Mononuclear cell (primary cell): ENCODE data around the gene NEURL1. TPM values are rescaled to one million over a fixed set of nuclear protein-coding genes. Genes with fewer than 3 reads are reported as not detected.

ENCODE experiments used
- H3K27me3 ChIP-seq: 2 replicates; pipeline ENCODE4 v1.6.0; 2011; ENCODE audit warnings: low read length, control low read depth; ENCODE audit not compliant: insufficient read depth
- H3K4me1 ChIP-seq: 2 replicates; pipeline ENCODE4 v1.5.1; 2011; ENCODE audit warnings: mild to moderate bottlenecking, low read length, control low read depth; ENCODE audit not compliant: insufficient read depth
- H3K4me3 ChIP-seq: 2 replicates; pipeline ENCODE4 v1.5.1; 2011; ENCODE audit warnings: mild to moderate bottlenecking, low read length, moderate library complexity
- H3K9me3 ChIP-seq: 2 replicates; pipeline ENCODE4 v1.5.1; 2011; ENCODE audit warnings: low read depth, mild to moderate bottlenecking, control low read depth, low read length
- total RNA-seq: library from RNA; depleted of rRNA; stranded (reverse); fragments of >200 nt; gene quantifications from one replicate; pipeline ENCODE4 v1.2.3, GENCODE V29; 2012

NEURL1 gene
- total RNA-seq, 1 donor: 4.8 TPM

DNA sequence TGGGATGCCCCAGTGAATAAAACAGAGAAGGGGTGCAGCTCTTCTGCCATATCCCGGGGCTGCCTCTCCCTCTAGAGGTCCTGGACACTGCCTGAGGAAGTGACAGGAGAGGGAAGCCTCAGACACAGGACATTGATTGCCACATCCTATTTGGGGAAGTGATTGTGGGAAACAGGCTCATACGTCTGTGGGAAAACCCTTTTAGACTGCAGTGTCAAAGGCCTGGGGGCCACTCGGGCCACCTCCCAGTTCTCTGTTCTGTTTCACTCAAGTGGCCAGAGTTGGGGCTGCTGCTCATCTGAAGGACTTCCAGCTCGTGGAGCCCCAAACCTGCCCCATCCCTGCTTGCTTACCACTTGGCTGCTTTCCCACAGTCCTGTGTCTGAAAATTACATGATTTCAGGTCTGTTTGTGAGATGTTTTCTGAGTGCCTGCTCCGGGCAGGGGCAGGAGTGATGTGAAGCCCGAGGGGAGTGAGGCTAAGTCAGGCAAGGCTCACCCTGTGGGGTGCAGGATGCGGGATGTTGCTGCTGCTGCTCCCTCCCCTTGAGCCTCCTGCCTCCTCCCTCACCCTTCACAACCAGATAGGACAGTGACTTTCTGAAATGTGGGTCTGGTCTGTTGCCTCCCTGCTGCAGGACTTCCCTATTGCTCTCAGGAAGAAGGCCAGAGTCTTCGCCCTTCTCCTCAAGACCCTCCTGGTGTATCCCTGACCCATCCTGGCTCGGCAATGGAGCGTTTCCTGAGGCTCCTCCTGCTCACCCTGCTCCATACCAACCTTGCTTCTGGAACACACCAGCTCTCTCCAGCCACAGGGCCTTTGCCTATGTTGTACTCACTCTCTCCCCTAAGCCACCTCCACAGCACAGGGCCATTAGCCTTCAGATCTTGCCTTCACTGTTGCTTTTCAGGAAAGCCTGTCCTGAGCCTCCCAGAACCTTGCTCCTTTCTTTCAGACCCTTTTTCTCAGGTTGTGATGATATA, 58.4 kb downstream of the NEURL1 start:
- H3K4me3 ChIP-seq: no peak overlapping the region
- peaks cover 12% of the 10 kb centered on the region for H3K27me3 ChIP-seq
- H3K4me1 ChIP-seq: peaks cover 17% of the 10 kb centered on the region
- no peaks in the 10 kb centered on the region for H3K9me3 ChIP-seq

GRCh38 chr10:103552856-103553742, 59.6 kb downstream of the NEURL1 start:
- H3K9me3 ChIP-seq: no peaks in the 10 kb centered on the region
- H3K4me3 ChIP-seq: no peak overlapping the region
- peaks cover 17% of the 10 kb centered on the region for H3K4me1 ChIP-seq
- peaks cover 12% of the 10 kb centered on the region for H3K27me3 ChIP-seq

DNA sequence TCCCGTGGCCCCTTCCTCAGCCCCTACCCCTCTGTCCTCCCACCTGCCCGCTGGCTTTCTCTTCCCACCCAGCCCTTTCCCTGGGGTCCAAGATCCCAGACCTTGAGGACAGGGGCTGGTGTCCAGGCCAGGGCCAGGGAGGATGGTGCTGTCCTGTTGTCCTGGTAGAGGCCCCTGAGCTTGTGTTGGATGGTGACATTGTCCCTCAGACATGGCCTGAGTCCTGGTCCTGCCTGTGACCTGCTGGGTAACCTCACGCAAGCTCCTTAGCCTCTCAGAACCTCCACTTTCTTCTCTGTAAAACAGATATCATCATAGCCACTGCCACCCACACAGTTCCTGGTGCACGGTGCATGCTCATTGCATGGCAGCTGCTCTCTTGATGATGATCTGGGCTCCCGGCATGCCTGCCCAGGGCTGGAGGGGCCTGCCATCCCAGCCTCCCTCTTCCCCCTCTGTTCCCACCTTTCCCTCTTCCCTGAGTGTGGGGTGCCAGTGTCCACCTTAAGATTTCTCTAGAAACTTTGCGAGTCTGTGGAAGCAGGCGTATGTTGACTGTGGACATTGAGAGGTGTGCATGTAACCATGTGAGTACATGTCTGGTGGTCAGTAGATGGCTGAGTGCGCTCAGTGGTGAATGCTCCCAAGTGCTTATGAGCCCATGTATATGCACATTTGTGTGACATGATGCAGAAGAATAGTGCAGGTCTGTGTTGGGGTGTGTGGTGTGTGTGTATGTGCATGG, 60.4 kb downstream of the NEURL1 start:
- peaks cover 12% of the 10 kb centered on the region for H3K27me3 ChIP-seq
- H3K4me1 ChIP-seq: peaks cover 17% of the 10 kb centered on the region
- no peaks in the 10 kb centered on the region for H3K9me3 ChIP-seq
- no peak overlapping the region for H3K4me3 ChIP-seq

- no peaks in the 10 kb centered on the region for H3K9me3 ChIP-seq
- H3K27me3 ChIP-seq: peaks cover 12% of the 10 kb centered on the region
- H3K4me1 ChIP-seq: peaks cover 17% of the 10 kb centered on the region
- no peak overlapping the region for H3K4me3 ChIP-seq
These were observed 61.2 kb downstream of the NEURL1 start for GRCh38 chr10:103554488-103555324.

GRCh38 chr10:103555325-103555649, 61.8 kb downstream of the NEURL1 start:
- Histone ChIP-seq H3K4me1 (peaks cover 17% of the 10 kb centered on the region), H3K9me3 (no peaks in the 10 kb centered on the region), H3K27me3 (peaks cover 12% of the 10 kb centered on the region), H3K4me3 (no peak overlapping the region)

DNA sequence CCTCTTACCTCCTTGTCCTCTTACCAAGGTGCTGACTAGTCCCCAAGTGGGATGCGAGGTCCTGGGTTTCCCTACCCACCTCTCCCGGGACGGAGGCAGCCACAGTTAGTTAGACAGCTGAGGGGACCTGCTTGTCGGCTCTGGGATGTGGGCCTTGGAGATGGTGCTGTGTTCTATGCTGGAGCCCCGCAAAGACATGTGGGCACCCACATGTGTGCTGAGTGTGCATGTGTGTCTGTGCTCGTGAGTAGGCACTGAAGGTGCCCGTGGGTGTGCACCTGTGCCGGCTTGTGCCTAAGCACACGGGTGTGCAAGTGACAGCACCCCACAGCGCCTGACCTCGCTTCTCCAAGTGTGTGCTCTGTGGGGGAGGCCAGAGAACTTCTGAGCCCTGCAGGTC, 62.2 kb downstream of the NEURL1 start:
- Histone ChIP-seq H3K4me3 (no peak overlapping the region), H3K27me3 (peaks cover 12% of the 10 kb centered on the region), H3K4me1 (peaks cover 17% of the 10 kb centered on the region), H3K9me3 (no peaks in the 10 kb centered on the region)

DNA sequence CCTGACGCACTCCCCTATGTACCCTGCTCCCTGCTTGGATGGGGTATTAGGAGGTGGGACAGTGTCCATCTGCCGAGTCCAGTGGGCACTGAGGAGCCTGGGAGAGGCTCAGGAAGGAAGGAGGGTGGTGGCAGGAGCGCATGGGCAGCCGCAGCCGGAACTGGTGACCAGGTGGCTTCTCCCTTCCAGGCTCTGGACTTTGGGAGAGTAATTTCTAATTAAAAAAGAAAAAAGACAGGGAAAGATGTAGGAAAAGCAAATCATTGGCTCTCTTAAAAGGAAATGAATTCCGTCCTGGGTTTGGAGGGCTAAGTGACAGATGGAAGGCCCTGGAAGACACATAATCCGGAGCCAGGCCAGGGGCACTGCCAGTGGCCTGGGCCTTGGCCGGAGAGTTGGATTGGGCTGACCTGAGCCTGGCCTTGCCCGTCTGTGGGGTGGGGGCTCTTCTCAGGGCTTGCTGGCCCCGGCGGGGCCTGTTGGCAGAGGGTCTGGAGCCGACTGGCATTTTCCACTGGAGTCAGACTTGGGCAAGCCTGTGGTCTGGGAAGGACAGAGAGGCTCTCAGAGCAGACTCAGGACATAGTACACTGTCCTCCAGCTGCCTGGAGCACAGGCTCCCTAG, 63.0 kb downstream of the NEURL1 start:
- Histone ChIP-seq H3K4me3 (no peak overlapping the region), H3K4me1 (peaks cover 17% of the 10 kb centered on the region)

DNA sequence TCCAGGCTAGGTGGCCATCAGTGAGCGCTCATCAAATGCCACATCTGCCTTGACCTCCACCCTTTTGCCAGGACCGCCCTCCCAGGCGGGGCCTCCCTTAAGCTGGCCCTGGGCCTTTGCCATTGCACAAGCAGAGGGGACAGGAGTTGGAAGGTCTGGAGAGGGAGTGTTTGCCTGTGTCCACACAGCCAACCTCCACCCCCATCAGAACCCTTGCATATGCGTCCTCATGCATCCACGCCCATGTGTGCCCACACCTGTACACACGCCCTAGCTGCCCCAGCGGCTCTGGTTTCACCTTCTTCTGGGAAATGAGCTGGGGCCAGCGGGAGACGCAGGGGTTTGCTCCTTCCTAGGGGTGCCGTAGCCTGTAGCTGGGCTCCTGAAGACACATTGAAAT, 64.0 kb downstream of the NEURL1 start:
- H3K9me3 ChIP-seq: no peaks in the 10 kb centered on the region
- H3K27me3 ChIP-seq: peaks cover 12% of the 10 kb centered on the region
- peaks cover 7% of the 10 kb centered on the region for H3K4me1 ChIP-seq
- no peak overlapping the region for H3K4me3 ChIP-seq

More for the DNA sequence above, 63.0 kb downstream of the NEURL1 start:
- H3K9me3 ChIP-seq: no peaks in the 10 kb centered on the region
- peaks cover 12% of the 10 kb centered on the region for H3K27me3 ChIP-seq

- H3K4me3 ChIP-seq: no peak overlapping the region
- H3K27me3 ChIP-seq: peaks cover 12% of the 10 kb centered on the region
- no peaks in the 10 kb centered on the region for H3K9me3 ChIP-seq
- H3K4me1 ChIP-seq: peaks cover 5% of the 10 kb centered on the region
These were observed 65.4 kb downstream of the NEURL1 start for GRCh38 chr10:103558911-103559310.

GRCh38 chr10:103559776-103560175, 66.3 kb downstream of the NEURL1 start:
- Histone ChIP-seq H3K9me3 (no peaks in the 10 kb centered on the region), H3K27me3 (peaks cover 5% of the 10 kb centered on the region)

GRCh38 chr10:103560886-103561285, 67.4 kb downstream of the NEURL1 start:
- Histone ChIP-seq H3K9me3 (no peaks in the 10 kb centered on the region), H3K4me1 (no peaks in the 10 kb centered on the region), H3K4me3 (no peak overlapping the region), H3K27me3 (peaks cover under 1% of the 10 kb centered on the region)

More at GRCh38 chr10:103559776-103560175, 66.3 kb downstream of the NEURL1 start:
- Histone ChIP-seq H3K4me3 (no peak overlapping the region), H3K4me1 (no peaks in the 10 kb centered on the region)

DNA sequence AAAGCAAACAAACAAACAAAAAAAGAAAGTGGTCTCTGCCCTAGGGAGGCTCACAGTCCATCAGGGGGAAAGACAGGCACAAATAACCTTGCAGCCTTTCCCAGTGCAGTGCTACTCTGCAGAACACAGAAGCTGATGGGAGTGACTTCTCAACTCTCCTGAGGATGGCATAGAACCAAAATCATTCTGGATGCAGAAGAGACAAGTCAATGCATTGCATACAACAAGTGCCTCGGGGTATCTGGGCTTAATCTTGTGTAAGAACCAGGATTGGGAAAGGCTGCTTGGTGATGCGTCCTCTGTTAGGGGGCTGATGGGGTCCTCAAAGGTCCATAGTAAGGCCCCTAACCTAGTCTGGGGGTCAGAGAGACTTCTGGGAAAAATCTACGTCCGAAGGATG, 68.9 kb downstream of the NEURL1 start:
- H3K27me3 ChIP-seq: no peaks in the 10 kb centered on the region
- no peak overlapping the region for H3K4me3 ChIP-seq
- H3K9me3 ChIP-seq: no peaks in the 10 kb centered on the region
- no peaks in the 10 kb centered on the region for H3K4me1 ChIP-seq

DNA sequence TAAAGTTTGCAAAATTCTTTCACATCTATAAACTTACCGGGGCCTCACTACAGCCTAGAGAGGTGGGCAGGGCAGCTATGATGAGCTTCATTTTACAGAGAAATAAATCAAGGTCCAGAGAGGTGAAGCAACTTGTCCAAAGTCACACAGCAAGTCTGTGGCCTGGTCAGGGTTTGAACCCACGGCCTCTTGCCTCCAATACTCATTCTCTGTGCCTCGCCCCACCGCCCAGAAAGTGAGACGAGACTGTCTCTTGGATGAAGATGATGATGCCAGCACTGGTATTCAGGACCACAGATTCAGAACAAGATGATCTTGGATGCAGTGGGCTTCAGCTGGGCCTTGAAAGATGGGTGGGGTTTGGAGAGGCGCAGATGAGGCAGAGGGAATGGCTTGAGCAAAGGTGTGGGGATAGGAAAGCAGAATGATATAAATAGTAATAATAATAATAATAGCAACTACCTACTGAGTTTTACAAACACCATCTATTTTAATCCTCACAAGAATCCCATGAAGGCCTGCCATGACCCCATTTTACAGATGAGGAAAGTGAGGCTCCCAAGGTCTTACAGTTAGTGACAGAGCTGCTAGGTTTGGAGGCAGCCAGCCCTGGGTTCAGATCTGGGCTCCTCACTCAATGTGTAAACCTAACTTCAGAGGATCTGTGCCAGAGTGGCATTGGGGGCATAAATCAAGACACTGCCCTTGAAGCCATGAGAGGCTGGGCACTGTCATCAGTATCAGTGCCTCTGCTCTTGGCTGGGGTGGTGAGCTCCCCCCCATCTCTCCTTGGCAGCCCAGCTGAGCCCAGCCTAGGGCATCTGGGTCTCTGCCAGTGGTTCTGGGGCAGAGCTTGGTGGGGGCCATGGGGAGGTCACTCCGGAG, 70.0 kb downstream of the NEURL1 start:
- H3K9me3 ChIP-seq: no peaks in the 10 kb centered on the region
- H3K4me3 ChIP-seq: no peak overlapping the region
- H3K27me3 ChIP-seq: no peaks in the 10 kb centered on the region
- H3K4me1 ChIP-seq: no peaks in the 10 kb centered on the region
